Activated CD4-positive, alpha-beta T cell treated with anti-CD3 and anti-CD28 coated beads, Interleukin-2, amount 50 U/mL, for 1 hour (primary cell): ENCODE results near the gene VWA8.
"Not testable (repeated sequence)": the region's sequence is repeated elsewhere in the genome, so short reads cannot be mapped to it uniquely, and the experiment has no call there.

ENCODE experiments used
- DNase-seq: peaks from one replicate; pipeline ENCODE4 v3.0.0-alpha.2; 2020

The VWA8 gene

GRCh38 chr13:41791056-41791455 is 169.9 kb downstream of the VWA8 start:
- DNase-seq = no peak

DNA sequence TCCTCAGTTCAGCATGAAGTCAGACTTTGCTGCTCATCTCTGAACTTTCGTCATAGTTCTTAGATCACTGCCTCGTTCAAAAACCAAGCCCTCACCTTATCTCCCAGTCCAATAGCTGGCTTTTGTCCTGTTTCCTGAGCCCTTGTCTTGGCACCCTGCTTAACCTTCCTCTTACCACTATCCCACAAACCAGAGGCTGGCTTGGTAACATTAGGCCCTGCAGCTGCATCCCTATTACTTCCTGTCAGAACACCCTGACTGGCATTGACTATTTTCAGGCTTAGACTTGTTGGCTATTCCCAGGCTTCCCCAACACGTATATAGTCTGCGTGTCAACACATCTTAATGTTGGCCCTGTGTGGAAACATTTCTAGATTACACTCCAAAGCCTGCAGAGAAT is 172.4 kb downstream of the VWA8 start:
- no peak for DNase-seq

- no peak for DNase-seq
Measured at GRCh38 chr13:41785402-41786172, 175.3 kb downstream of the VWA8 start.

DNA sequence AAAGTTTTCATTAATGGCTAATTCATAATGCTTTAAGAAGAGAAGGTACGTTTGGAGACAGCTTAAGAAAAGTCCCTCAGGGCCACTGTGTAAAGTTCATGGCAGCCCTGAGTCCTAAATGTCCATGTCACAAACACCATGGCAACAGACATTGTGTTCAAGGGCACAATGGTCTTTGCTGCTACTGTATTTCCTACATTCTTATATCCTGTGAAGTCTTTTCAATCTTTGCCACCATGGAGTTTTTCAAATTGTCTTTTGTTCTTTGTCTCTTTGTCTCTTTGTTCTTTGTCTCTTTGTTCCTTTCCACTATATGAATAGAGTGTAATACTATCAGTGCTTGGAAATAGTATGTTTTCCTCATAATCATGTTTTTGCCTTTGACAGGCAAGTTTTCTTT is 178.8 kb downstream of the VWA8 start:
- DNase-seq = no peak

GRCh38 chr13:41780715-41781706 is 179.9 kb downstream of the VWA8 start:
- DNase-seq = no peak

- no peak for DNase-seq
Measured at GRCh38 chr13:41775251-41775650, 185.7 kb downstream of the VWA8 start.

GRCh38 chr13:41774605-41775218 is 186.2 kb downstream of the VWA8 start:
- no peak for DNase-seq

DNA sequence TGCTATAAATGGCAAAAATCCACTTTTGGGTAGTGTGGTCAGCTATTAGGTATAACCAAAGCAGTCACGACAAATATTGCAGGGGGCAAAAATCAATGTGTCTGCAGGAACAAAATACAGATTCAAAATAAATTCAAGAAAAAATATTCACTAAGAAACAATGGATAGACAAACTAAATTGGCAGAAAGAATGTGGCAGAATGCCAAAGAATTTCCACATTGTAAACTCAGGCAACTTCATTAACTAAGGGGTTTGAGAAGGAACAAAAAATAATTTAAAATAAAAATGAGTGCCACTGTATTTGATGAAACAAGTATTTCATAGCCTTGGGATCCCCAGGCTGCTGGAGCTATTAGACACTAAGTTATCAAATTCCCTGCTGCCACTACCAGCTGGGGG is 193.1 kb downstream of the VWA8 start:
- DNase-seq = no peak

DNA sequence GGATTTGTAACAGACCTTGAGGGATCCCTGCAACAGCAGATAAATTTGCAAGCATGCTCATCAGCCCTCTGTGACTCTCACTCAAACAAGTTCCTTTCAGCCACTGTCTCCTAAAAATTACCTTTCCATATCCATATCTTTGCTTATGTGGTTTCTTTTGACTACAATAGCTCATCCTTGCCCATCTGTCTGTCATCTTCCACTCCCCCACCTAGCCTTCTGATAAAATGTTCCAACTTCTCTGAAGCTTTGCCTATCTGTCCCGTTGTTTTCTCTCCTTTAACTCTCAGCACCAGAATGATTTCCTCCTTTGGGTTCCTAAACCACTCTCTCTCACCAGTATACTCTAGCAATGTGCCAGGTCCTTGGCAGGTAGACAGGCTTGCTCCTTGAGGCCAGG is 194.5 kb downstream of the VWA8 start:
- no peak for DNase-seq

- DNase-seq = no peak
Measured at GRCh38 chr13:41765813-41766212, 195.1 kb downstream of the VWA8 start.

DNA sequence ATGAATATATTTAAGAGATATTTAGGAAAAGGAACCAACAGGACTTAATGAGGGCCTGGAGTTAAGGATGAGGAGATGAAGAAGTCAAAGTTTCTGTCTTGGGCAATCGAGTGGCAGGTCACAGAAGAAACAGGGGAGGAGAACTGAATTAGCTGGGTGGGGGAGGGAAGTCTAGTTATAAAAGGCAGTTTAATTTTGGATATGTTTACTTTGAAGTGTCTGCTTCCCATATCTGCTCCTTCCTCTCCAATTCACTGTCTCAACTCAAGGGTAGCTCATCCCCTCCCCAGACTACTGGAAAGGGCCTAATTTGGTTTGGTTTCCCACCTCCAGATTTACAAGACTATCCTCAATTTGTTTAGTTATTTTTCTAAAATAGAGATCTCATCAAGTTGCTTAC is 195.9 kb downstream of the VWA8 start:
- DNase-seq = no peak

DNA sequence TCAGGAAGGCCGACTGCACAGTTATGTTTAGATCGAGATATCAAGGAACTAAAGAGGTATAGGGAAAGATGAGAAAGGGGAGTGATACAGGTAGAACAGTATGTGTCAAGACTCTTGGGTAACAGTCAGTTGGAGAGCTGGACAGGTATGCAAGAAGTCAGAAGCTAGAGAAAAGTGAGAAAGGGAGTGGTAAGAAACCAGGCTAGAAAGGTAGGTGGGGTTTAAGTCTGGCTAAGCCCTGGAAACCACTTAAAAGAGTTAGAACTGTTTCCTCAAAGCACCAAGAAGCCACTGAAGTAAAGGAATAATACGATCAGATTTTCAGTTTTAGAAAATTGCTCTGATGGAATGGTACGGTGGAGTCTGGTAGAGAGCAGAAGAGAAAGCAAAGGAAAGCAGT is 196.4 kb downstream of the VWA8 start:
- no peak for DNase-seq

DNA sequence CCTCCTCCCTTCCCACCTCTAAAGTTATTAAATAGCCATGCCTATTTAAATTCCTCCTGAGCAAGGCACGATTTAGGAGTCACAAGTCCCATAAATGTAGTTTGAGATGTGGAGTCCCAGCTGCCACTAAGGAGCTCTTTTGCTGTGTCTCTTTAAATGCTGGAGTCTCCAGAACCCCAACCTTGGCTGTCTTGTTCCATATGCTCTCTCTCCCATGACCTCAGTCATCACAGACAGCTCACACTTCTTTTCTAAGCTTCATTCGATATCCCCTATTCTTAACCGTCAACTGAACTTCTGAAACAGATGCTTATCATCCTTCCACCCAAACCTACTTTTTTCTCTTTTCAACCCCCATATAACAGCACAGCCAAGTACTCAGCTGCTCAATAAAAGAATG is 197.1 kb downstream of the VWA8 start:
- no peak for DNase-seq

- no peak for DNase-seq
Measured at GRCh38 chr13:41762796-41763195, 198.1 kb downstream of the VWA8 start.

- DNase-seq = no peak
Measured at GRCh38 chr13:41756198-41756880, 204.6 kb downstream of the VWA8 start.

GRCh38 chr13:41751734-41752445 is 209.0 kb downstream of the VWA8 start:
- no peak for DNase-seq

DNA sequence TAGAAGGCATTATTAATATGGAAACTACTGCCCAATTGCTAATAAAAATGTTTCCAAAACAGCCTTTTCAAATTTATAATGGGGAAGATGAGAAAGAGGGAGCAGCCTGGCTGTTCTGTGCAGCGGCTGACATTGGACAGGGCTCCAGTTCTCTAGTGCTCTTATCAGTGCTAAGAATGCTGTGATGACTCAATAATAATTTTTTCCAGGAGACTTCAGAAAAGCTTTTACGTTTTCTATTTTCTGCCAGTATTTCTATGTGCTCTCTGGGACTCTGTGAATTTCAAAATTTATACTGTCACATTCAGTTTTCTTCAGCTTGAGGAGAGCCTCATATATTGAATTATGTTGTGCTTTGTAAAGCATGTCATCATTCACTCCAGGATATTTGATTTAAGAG is 209.6 kb downstream of the VWA8 start:
- DNase-seq = no peak

GRCh38 chr13:41746259-41746658 is 214.7 kb downstream of the VWA8 start:
- DNase-seq = no peak

- DNase-seq = not testable (repeated sequence)
Measured at GRCh38 chr13:41745496-41745895, 215.4 kb downstream of the VWA8 start.

DNA sequence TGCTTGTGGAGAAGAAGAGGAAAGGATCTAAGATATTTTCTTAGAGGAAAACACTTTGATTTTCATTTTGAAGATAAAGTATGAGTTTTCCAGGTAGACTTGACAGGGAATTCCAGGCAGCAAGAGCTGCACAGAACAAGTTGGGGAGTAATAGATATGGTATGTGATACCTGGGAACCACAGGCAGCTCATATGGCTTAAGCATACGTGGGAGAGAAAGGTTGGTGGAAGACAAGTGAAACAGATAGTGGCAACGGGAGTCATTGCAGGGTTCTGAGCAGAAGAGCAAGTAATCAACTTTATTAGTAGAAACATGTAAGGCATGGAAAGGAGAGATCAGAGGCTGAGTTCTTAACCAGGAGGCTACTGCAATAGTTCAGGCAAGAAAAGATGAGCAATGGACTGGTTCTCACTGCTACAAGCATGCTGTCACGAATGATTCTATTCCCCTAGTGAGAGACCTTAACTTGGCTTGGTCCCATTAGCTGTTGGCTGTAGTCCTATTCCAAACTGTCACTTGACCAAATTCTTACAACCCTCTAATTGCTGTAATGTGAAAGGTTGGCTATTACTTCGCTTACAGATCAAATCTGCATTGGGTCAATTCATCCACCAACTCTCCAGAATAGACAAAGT is 217.9 kb downstream of the VWA8 start:
- DNase-seq = no peak

DNA sequence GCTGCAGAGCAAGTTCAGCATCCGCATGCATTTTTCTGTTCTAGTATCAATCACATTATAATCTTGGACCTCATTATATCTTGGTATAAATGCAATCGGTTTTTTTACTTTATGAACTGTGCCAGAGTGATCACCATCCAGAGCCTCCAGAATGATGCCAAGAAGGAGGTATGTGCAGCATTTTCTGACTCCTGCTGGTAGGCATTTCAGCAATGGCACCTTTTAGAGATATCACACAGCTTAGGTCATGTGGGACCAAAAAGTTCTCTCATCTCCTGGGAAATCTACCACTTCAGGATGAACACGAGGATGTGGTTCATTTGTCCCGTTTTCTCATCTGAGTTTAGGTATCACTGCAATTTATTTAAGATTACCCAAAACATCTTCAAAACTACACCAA is 220.4 kb downstream of the VWA8 start:
- no peak for DNase-seq
